HG02678 (cell line): Measurements from ENCODE around the gene TMSB15C.

ENCODE experiments used
- ATAC-seq: cut with Tn5 transposase; IDR thresholded peaks from one replicate; pipeline ENCODE4 v1.9.1; 2021; ENCODE audit warnings: mild to moderate bottlenecking, moderate library complexity; ENCODE audit not compliant: unreplicated experiment

TMSB15C gene

GRCh38 chrX:104047171-104047570 is 28.9 kb downstream of the TMSB15C start:
- no peak for ATAC-seq

- no peak for ATAC-seq
Observed at GRCh38 chrX:104045642-104046041, 30.4 kb downstream of the TMSB15C start.

DNA sequence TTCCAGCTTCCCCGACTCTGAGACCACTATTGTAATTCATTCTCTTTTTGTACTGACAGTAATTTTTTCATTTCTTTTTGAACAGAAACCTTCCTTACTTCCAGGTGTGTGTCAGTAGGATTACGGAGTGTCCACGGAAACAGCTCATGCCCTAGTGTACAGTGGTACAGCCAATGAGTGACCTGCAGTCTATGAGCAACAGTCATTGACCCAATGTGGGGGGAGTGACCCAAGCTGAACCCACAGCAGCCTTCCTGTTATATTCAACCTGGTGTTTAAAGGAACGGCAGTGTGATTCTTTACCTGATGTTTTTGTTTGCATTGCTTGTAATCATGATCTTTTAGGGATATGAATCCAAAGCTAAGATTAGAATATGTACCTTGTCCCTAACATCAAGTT is 35.0 kb downstream of the TMSB15C start:
- no peak for ATAC-seq

- no peak for ATAC-seq
Observed at GRCh38 chrX:104039689-104040505, 36.1 kb downstream of the TMSB15C start, which contains the start of gene H2BW2. TSS of gene H2BW2 (plus strand) at chrX:104039956. CDS start at chrX:104039995, 39 bp downstream.
